ENCODE data around the gene PLPP1. TPM values are rescaled to one million over a fixed set of nuclear protein-coding genes. Genes with fewer than 3 reads are reported as not detected.

PLPP1 gene
- total RNA-seq, 1 donor from 2014 or later, result 73.7 TPM

DNA sequence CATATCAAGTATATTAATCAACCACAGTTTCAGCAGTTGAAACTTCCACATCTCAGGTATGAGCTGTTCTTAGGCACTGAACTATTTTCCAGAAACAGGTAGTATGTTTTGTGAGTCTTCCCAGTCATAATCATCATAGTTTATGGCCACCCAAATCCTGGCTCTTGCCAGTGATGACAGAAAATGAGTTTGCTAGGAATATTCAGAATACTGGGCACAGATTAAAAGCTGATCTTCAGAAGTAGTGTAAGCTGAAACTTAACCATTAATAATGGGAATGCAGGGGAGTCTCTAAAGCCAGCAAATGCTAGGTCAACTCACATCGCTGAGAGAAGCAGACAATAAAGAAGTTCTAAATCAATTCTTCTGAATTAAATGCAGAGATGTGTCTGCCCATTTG, 64.5 kb downstream of the PLPP1 start:
- Mint-ChIP-seq H3K9me3 (ENCODE audit: low read depth) (no peaks in the 10 kb centered on the region), H3K27me3 (ENCODE audit: low read depth) (no peaks in the 10 kb centered on the region), H3K4me1 (ENCODE audit: low read depth) (peaks cover 22% of the 10 kb centered on the region), H3K36me3 (ENCODE audit: low read depth) (peaks cover 20% of the 10 kb centered on the region), H3K4me3 (ENCODE audit: unreplicated experiment) (no peak overlapping the region), H3K27ac (ENCODE audit: unreplicated experiment) (no peak overlapping the region)
- no peak for DNase-seq (ENCODE audit: low spot score)
- TF ChIP-seq, protein P1, sequence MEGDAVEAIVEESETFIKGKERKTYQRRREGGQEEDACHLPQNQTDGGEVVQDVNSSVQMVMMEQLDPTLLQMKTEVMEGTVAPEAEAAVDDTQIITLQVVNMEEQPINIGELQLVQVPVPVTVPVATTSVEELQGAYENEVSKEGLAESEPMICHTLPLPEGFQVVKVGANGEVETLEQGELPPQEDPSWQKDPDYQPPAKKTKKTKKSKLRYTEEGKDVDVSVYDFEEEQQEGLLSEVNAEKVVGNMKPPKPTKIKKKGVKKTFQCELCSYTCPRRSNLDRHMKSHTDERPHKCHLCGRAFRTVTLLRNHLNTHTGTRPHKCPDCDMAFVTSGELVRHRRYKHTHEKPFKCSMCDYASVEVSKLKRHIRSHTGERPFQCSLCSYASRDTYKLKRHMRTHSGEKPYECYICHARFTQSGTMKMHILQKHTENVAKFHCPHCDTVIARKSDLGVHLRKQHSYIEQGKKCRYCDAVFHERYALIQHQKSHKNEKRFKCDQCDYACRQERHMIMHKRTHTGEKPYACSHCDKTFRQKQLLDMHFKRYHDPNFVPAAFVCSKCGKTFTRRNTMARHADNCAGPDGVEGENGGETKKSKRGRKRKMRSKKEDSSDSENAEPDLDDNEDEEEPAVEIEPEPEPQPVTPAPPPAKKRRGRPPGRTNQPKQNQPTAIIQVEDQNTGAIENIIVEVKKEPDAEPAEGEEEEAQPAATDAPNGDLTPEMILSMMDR (IDR thresholded peaks at IDR 0.05), result no peak

DNA sequence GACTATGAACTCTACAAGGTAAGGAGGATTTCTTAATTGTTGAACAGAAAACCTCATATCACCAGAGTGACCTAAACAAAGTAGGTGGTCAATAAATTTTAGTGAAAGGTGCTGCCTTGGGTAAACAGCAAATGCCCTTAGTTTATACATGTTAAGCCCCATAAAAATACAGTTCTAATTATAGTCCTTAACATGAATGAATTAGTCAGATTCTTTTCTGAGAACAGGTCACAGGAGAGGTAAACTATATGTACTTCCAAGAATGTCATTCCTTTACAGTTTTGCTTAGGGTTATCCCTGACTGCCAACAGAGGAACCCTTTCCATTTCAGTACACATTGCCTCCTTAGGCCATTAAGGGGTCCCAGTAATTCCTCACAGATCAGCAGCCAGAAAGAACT, 64.9 kb downstream of the PLPP1 start:
- Mint-ChIP-seq H3K27ac (ENCODE audit: unreplicated experiment) (no peak overlapping the region), H3K27me3 (ENCODE audit: low read depth) (no peaks in the 10 kb centered on the region), H3K4me3 (ENCODE audit: unreplicated experiment) (no peak overlapping the region), H3K4me1 (ENCODE audit: low read depth) (peaks cover 22% of the 10 kb centered on the region), H3K36me3 (ENCODE audit: low read depth) (peaks cover 20% of the 10 kb centered on the region), H3K9me3 (ENCODE audit: low read depth) (no peaks in the 10 kb centered on the region)
- no peak for DNase-seq (ENCODE audit: low spot score)
- TF ChIP-seq, protein P1 (IDR thresholded peaks at IDR 0.05), result no peak

DNA sequence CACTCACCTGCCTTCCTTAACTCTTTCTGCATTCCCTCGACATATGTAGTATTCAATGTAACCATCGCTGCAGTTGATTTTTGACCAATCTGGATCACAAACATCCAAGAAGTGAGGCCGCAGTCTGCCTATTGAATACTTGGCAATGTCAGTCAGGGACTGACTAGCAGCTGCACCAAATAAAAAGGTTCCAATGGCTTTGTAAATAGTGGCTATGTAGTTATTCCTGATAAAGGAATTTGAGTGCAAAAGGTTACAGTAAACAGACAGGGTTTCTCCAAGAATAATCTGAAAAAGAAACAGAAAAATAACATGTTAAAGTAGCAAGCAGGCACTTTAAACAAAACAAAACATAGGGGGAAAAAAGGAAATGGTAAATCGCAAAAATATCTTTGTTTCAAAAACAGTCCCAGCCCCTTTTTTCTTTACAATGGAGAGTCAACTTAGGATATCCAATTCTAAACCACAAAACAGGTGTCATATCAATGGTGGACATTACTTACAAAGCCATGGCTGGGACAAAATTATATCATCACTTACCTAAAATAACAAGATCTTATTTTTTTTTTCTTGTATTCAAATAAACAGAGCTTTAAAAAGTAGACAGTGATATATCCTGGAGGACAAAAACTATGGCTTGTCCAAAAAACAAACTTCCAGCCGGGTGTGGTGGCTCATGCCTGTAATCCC, 66.8 kb downstream of the PLPP1 start:
- Mint-ChIP-seq H3K27ac (ENCODE audit: unreplicated experiment) (no peak overlapping the region), H3K27me3 (ENCODE audit: low read depth) (no peaks in the 10 kb centered on the region), H3K36me3 (ENCODE audit: low read depth) (peaks cover 21% of the 10 kb centered on the region), H3K9me3 (ENCODE audit: low read depth) (no peaks in the 10 kb centered on the region), H3K4me1 (ENCODE audit: low read depth) (peaks cover 27% of the 10 kb centered on the region), H3K4me3 (ENCODE audit: unreplicated experiment) (no peak overlapping the region)
- TF ChIP-seq, protein P1 (IDR thresholded peaks at IDR 0.05), result no peak
- DNase-seq (ENCODE audit: low spot score), result no peak

DNA sequence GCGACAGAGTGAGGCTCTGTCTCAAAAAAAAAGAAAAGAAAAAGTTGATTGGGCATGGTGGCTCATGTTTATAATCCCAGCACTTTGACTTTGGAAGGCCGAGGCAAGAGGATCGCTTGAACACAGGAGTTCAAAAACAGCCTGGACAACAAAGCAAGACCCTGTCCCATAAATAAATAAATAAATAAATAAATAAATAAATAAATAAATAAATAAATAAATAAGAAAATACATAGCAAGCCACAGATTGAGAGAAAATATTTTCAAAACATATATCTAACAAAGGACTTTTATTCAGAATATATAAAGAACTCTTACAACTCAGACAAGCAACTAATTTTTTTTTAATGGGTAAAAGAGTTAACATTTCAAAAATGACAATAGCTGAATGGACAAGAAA, 71.2 kb downstream of the PLPP1 start:
- Mint-ChIP-seq H3K27ac (ENCODE audit: unreplicated experiment) (no peak overlapping the region), H3K27me3 (ENCODE audit: low read depth) (no peaks in the 10 kb centered on the region), H3K4me1 (ENCODE audit: low read depth) (peaks cover 21% of the 10 kb centered on the region), H3K36me3 (ENCODE audit: low read depth) (peaks cover 17% of the 10 kb centered on the region), H3K9me3 (ENCODE audit: low read depth) (no peaks in the 10 kb centered on the region), H3K4me3 (ENCODE audit: unreplicated experiment) (no peak overlapping the region)
- TF ChIP-seq, protein P1 (IDR thresholded peaks at IDR 0.05), result no peak
- no peak for DNase-seq (ENCODE audit: low spot score)

DNA sequence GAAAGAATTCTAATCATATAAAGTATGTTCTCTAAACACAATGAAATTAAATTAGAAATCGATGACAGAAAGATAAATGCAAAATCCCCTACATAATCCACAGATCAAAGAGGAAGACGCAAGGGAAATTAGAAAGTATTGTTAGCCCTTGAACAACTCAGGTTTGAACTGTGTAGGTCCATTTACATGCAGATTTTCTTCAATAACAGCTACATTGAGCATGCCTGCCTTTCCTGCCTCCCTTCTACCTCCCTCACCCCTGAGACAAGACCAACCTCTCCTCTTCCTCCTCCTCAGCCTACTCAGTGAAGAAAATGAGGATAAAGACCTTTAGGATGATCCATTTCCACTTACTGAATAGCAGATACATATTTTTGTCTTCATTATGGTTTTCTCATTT, 75.2 kb downstream of the PLPP1 start:
- peaks cover 4% of the 10 kb centered on the region for H3K36me3 Mint-ChIP-seq (ENCODE audit: low read depth)
- H3K27ac Mint-ChIP-seq (ENCODE audit: unreplicated experiment), result no peak overlapping the region
- no peak overlapping the region for H3K4me3 Mint-ChIP-seq (ENCODE audit: unreplicated experiment)
- TF ChIP-seq, protein P1 (IDR thresholded peaks at IDR 0.05), result no peak
- no peak for DNase-seq (ENCODE audit: low spot score)
- H3K9me3 Mint-ChIP-seq (ENCODE audit: low read depth), result no peaks in the 10 kb centered on the region
- H3K4me1 Mint-ChIP-seq (ENCODE audit: low read depth), result peaks cover 31% of the 10 kb centered on the region
- no peaks in the 10 kb centered on the region for H3K27me3 Mint-ChIP-seq (ENCODE audit: low read depth)
